Measurements from ENCODE around the gene OXGR1. TPM values are rescaled to one million over a fixed set of nuclear protein-coding genes. Genes with fewer than 3 reads are reported as not detected.

OXGR1 gene
- total and polyA plus RNA-seq, 8 donors = 0.37 to 0.50 TPM; not detected in 6

- Histone ChIP-seq H3K27ac (no peak overlapping the region), H3K9me3 (peaks cover 14 to 32% (median 28%) of the 10 kb centered on the region in 4 donors), H3K4me1 (no peaks in the 10 kb centered on the region), H3K4me3 (no peak overlapping the region), H3K27me3 (no peaks in the 10 kb centered on the region), H3K36me3 (no peaks in the 10 kb centered on the region)
- WGBS, 5 donors = 49 to 65% (median 57%) methylated on average over 2 of the region's 2 CpGs
- intact Hi-C loops (cut with DNase I; ENCODE audit: low total_unique reads) = no loop called here
- no peak for TF ChIP-seq POLR2A (IDR thresholded peaks at IDR 0.05)
- no peak for TF ChIP-seq CTCF (IDR thresholded peaks at IDR 0.05)
- TF ChIP-seq EP300 (IDR thresholded peaks at IDR 0.05) = no peak
- TF ChIP-seq POLR2AphosphoS5 (IDR thresholded peaks at IDR 0.05) = no peak
- no peak for DNase-seq
Observed at GRCh38 chr13:96963786-96964475, 30.3 kb downstream of the OXGR1 start.

GRCh38 chr13:96960379-96960778 is 33.9 kb downstream of the OXGR1 start:
- intact Hi-C loops (cut with DNase I; ENCODE audit: low total_unique reads) = no loop called here
- no peaks in the 10 kb centered on the region for H3K4me1 ChIP-seq
- no peaks in the 10 kb centered on the region for H3K36me3 ChIP-seq
- no peak overlapping the region for H3K4me3 ChIP-seq
- no peak for DNase-seq
- no peak overlapping the region for H3K27ac ChIP-seq
- WGBS, 5 donors = 87 to 94% (median 90%) methylated on average over 3 of the region's 3 CpGs
- H3K9me3 ChIP-seq = no peaks in the 10 kb centered on the region
- H3K27me3 ChIP-seq = no peaks in the 10 kb centered on the region
- TF ChIP-seq POLR2AphosphoS5 (IDR thresholded peaks at IDR 0.05) (no peak), POLR2A (IDR thresholded peaks at IDR 0.05) (no peak), EP300 (IDR thresholded peaks at IDR 0.05) (no peak), CTCF (IDR thresholded peaks at IDR 0.05) (no peak)

GRCh38 chr13:96958286-96958891 is 35.9 kb downstream of the OXGR1 start:
- intact Hi-C loops (cut with DNase I; ENCODE audit: low total_unique reads) = no loop called here
- H3K9me3 ChIP-seq = no peaks in the 10 kb centered on the region
- no peak overlapping the region for H3K27ac ChIP-seq
- H3K36me3 ChIP-seq = no peaks in the 10 kb centered on the region
- TF ChIP-seq EP300 (IDR thresholded peaks at IDR 0.05) (no peak), CTCF (IDR thresholded peaks at IDR 0.05) (peak in 5 of 7 experiments; percentile 45 to 79 (median 64))
- no peaks in the 10 kb centered on the region for H3K4me1 ChIP-seq
- no peaks in the 10 kb centered on the region for H3K27me3 ChIP-seq
- DNase-seq = peak; percentile 27 to 65
- H3K4me3 ChIP-seq = no peak overlapping the region
- WGBS, 5 donors = 43 to 48% (median 46%) methylated on average over 5 of the region's 5 CpGs

GRCh38 chr13:96952595-96952994 is 41.7 kb downstream of the OXGR1 start:
- H3K27me3 ChIP-seq = no peaks in the 10 kb centered on the region
- H3K4me3 ChIP-seq = no peak overlapping the region
- H3K4me1 ChIP-seq = no peaks in the 10 kb centered on the region
- H3K9me3 ChIP-seq = no peaks in the 10 kb centered on the region
- no peaks in the 10 kb centered on the region for H3K36me3 ChIP-seq
- no peak for DNase-seq
- intact Hi-C loops (cut with DNase I; ENCODE audit: low total_unique reads) = no loop called here
- TF ChIP-seq POLR2A (IDR thresholded peaks at IDR 0.05) (no peak), EP300 (IDR thresholded peaks at IDR 0.05) (no peak), POLR2AphosphoS5 (IDR thresholded peaks at IDR 0.05) (no peak), CTCF (IDR thresholded peaks at IDR 0.05) (no peak)
- H3K27ac ChIP-seq = no peak overlapping the region

Data from stomach (tissue), 9 donors.